Stimulated activated CD4-positive, alpha-beta T cell treated with anti-CD3 and anti-CD28 coated beads, Interleukin-4, amount 100 ng/mL, for 48 hours (primary cell): Measurements from ENCODE around the gene DNM2.
"Not testable (repeated sequence)": the region's sequence is repeated elsewhere in the genome, so short reads cannot be mapped to it uniquely, and the experiment has no call there.

ENCODE experiments used
- DNase-seq, 2 donors: peaks; one replicate each; pipeline ENCODE4 v3.0.0-alpha.2; 2020; ENCODE audit warnings: low read depth in 2 of 2

The DNM2 gene

GRCh38 chr19:10717356-10718204 is at the start of gene DNM2:
Gene DNM2 (plus strand): TSS chr19:10718079. CDS start chr19:10718243, 164 bp downstream.
- peak; percentile 95 to 97 for DNase-seq

DNA sequence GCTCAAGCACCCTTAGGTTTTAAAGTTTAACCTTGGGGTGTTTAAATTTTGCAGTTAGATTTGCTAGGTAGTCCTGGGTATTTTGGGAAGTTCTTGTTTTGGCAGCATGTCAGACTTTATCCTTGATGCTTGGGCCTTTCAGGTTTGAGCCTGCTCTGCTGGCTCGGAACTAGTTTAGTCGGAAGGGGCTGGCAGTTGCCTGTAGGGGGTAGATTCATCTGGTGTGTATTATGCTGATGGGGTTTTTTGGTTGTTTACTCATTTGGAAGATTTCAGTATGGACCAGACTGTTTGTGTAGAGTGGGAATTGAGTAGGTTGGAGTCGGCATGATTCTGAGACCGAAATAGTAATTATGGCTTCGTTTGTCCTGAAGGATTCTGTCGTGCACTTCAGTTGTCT is 48.6 kb upstream of the DNM2 start:
- no peak for DNase-seq

- no peak for DNase-seq
These were observed 47.7 kb upstream of the DNM2 start for GRCh38 chr19:10670182-10670581.

DNA sequence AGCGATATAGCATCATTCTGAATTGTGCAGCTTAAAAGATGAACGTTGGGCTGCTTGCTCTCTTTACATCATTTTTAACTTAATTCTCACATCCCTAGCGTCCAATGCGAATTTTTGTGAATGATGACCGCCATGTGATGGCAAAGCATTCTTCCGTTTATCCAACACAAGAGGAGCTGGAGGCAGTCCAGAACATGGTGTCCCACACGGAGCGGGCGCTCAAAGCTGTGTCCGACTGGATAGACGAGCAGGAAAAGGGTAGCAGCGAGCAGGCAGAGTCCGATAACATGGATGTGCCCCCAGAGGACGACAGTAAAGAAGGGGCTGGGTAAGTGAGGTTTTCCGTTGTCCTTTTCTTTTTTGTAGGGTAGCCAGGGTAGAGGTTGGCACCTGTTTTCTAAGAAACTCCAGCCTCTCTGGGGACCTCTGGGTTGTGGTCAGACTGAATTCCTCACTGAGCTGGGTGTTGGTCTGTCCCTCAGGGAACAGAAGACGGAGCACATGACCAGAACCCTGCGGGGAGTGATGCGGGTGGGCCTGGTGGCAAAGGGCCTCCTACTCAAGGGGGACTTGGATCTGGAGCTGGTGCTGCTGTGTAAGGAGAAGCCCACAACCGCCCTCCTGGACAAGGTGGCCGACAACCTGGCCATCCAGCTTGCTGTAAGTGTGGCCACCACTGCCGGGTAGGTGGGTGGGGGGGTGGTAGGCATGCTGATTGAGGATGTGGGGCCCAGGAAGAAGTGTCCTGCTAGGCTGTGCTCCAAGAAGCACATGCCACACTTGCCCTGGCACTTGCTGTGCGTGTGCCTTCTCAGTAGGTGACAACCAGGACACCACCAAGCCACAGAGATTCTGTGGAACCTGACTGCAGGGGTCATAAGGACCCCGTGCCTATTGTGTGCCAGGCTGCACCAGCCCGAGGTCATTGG is 46.7 kb upstream of the DNM2 start:
- DNase-seq: no peak

DNA sequence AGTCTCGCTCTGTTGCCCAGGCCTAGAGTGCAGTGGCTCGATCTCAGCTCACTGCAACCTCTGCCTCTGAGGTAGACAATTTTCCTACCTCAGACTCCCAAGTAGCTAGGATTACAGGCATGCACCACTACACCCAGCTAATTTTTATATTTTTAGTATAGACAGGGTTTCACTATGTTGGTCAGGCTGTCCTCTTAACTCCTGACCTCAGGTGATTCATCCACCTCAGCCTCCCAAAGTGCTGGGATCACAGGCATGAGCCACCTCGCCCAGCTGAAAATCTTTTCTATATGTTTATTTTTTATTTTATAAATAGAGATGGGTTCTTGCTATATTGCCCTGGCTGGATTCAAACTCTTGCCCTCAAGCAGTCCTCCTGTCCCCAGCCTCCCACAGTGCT is 46.0 kb upstream of the DNM2 start:
- not testable (repeated sequence) for DNase-seq

GRCh38 chr19:10675214-10675613 is 42.7 kb upstream of the DNM2 start:
- not testable (repeated sequence) for DNase-seq

GRCh38 chr19:10677751-10678150 is 40.1 kb upstream of the DNM2 start:
- DNase-seq: no peak

DNA sequence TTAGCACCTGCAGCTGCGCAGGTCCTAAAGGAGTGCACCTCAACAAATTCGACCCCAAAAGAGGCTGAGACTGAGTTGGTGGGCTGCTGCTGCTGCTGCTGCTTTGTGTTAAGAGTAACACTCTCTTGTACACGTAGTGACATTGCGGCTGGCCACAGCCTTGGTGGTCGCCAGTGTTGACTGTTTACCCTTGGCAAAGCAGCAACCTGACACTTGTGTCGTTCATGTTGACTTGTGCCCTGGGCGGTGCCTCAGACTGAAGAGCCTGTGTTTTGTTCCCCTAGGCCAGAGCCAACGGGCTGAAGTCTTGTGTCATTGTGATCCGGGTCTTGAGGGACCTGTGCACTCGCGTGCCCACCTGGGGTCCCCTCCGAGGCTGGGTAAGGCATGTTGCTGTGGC is 39.1 kb upstream of the DNM2 start:
- no peak for DNase-seq

- no peak for DNase-seq
These were observed 38.1 kb upstream of the DNM2 start for GRCh38 chr19:10679743-10680142.

DNA sequence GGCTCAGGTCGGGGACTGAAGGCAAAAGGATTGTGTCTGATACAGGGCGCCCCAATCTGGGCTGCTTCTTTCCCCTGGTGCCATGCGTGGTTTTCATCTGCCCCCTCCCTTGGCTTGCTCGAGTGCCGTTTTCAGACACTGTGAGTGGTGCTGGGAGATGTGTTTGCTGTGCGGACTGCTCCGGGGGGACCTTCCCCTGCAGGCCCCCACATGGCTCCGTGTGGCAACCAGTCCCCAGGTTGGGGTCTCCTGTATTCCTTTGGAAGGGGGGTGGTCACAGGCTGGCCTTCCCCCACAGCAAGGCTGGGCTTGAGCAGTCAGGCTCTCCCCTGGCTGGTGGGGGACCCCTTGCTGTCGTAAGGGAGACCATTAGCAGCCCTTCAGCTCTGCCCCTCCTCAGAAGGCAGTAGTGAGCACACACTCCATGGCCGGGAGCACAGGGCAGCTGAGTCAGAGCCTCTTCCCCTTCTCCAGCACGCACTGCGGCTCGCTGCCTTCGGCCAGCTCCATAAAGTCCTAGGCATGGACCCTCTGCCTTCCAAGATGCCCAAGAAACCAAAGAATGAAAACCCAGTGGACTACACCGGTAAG is 37.2 kb upstream of the DNM2 start:
- no peak for DNase-seq

- no peak for DNase-seq
These were observed 36.2 kb upstream of the DNM2 start for GRCh38 chr19:10681658-10682057.

- DNase-seq: no peak
These were observed 35.3 kb upstream of the DNM2 start for GRCh38 chr19:10682397-10683063.

DNA sequence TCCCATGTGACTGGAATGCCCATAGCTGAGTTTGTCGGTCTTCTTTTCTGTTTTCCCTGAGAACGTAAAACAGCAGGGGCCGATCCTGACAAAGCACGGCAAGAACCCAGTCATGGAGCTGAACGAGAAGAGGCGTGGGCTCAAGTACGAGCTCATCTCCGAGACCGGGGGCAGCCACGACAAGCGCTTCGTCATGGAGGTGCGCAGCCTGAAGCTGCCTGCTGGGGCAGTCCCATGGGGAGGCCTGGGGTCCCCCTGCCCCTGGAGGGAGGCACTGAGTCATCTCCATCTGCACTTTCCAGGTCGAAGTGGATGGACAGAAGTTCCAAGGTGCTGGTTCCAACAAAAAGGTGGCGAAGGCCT is 34.8 kb upstream of the DNM2 start:
- no peak for DNase-seq

DNA sequence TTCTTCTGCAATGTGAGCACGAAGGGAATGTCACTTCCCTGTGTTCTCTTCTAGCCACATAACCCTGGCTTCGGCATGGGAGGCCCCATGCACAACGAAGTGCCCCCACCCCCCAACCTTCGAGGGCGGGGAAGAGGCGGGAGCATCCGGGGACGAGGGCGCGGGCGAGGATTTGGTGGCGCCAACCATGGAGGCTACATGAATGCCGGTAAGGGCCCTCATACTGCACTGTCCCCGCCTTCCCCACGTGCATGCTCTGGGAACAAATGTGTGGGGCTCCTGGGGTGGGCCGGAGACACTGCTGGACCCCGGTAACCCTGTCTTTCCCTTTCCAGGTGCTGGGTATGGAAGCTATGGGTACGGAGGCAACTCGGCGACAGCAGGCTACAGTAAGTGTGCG is 34.3 kb upstream of the DNM2 start:
- DNase-seq: no peak

DNA sequence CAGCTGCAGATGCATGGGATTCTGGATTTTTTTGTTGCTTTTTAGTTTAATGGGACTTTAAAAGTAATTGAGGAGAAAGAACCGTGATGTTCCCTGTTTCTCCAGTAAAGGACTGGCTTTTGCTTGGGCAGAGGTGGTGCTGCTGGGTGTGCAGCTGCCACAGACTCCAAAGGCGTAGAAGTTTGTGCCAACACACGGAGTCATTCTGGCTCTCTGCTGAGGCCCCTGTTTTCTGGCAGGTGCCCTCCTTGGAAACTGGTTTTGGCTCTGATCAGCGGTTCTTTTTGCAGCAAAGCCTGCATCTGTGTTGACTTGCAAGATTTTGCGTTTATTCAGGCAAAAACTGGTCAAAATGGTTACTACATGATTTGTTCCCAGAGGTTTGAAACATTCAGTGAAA is 32.7 kb upstream of the DNM2 start:
- no peak for DNase-seq

- DNase-seq: no peak
These were observed 31.7 kb upstream of the DNM2 start for GRCh38 chr19:10686193-10686592.

DNA sequence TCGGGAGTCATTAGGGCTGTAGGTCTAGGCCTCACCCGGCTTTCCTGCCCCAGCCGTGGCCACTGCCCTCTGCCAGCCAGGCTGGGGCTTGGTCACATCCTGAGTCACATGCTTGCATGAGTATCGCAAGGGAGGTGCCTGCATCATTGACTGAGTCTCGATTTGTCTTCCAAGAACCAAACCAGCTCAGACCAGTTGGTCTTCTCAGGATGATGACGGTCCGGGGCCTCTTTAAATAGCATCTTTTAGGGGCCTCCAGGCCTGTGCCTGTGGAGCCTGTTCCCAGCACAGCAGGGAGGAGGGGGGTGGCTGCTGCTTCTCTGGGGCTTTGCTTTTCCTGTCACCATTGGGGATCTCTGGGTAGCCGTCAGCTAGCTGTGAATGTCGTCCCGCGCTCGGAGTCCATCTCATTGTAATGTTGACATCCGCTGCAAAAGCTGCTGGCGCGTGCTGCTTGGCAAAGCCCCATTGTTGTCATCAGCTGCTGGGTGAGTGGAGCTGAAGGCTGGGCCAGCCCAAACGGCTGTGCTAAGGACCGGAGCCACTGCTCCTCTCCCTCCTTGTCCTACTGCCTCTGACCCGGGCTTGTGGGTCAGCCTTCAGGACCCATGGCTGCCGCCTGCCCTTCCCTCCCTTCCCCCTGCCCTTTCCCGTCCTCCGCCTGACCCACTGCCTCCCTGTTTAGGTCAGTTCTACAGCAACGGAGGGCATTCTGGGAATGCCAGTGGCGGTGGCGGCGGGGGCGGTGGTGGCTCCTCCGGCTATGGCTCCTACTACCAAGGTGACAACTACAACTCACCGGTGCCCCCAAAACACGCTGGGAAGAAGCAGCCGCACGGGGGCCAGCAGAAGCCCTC is 31.0 kb upstream of the DNM2 start:
- no peak for DNase-seq

DNA sequence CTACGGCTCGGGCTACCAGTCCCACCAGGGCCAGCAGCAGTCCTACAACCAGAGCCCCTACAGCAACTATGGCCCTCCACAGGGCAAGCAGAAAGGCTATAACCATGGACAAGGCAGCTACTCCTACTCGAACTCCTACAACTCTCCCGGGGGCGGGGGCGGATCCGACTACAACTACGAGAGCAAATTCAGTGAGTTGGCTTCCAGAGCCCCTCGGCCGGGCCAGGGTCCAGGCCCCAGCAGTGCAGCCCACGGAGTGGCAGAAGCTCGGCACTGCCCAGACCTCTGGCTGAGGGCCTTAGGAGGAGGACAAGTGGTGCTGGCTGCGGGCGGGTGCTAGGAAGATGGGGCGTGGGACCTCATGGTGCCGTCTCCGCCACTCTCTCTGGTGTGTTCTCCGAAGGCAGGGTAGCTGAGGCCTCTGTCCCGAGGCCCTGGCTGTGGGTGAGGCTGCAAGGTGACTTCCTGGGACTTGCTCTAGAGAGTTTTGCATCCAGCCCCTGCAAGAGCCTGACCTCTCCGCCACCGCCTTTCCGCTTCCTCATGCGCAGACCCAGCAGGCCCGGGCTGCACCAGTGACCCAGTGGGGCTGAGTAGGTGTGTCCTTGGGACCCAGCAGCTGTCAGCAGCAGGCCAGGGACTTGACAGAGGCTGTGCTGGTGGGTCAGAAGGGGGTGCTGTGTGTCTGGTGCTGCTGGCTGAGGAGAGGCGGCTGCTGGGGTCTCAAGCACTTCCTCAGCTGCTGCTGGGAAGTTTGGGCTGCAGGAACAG is 30.2 kb upstream of the DNM2 start:
- DNase-seq: no peak

DNA sequence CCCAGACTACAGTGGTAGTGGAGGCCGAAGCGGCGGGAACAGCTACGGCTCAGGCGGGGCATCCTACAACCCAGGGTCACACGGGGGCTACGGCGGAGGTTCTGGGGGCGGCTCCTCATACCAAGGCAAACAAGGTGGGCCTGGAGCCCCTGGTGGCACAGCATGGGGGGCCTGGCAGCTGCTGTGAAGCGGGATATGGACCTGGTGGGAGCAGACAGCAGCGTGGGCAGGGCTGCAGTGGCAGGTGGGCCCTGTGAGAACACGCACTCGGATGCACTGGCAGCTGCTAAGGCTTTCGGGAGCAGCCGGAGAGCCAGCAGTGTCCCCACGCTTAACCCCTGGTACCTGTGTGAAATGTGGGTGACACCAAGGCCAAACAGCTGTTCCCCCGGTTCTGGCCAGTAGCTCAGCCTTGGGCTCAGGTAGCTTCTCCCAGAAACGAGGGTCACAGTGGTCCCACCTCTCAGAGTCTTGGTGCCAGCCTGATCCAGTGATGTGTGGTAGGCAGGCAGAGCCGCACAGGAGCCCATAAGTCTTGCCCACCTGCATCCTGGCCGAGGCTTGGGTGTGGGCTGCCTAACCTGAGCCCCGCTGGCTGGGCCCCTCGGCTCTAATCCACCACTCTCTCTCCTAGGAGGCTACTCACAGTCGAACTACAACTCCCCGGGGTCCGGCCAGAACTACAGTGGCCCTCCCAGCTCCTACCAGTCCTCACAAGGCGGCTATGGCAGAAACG is 29.2 kb upstream of the DNM2 start:
- DNase-seq: no peak
